HL-60/S4 treated with retinoic acid at 250 ng/mL for 4 days and 3 days (cell line): Measurements from ENCODE around the gene MYADML2.

ENCODE experiments used
- in situ Hi-C: fragments of 300-500 bp; cut with MboI; formaldehyde crosslinking; loops from 2 replicates; pipeline ENCODE4 v1.7.0; 2022; ENCODE audit warnings: low sequenced_read_pairs

MYADML2 gene

GRCh38 chr17:81980122-81980521, 33.1 kb upstream of the MYADML2 start:
- in situ Hi-C loops = no loop called here

- in situ Hi-C loops = no loop called here
Observed at GRCh38 chr17:81978524-81979298, 31.7 kb upstream of the MYADML2 start.

GRCh38 chr17:81977211-81977808, 30.3 kb upstream of the MYADML2 start, which contains the start of gene ASPSCR1:
TSS of gene ASPSCR1 (plus strand) at chr17:81977629. CDS start at chr17:81977647, 18 bp downstream.
- in situ Hi-C loops = no loop called here

DNA sequence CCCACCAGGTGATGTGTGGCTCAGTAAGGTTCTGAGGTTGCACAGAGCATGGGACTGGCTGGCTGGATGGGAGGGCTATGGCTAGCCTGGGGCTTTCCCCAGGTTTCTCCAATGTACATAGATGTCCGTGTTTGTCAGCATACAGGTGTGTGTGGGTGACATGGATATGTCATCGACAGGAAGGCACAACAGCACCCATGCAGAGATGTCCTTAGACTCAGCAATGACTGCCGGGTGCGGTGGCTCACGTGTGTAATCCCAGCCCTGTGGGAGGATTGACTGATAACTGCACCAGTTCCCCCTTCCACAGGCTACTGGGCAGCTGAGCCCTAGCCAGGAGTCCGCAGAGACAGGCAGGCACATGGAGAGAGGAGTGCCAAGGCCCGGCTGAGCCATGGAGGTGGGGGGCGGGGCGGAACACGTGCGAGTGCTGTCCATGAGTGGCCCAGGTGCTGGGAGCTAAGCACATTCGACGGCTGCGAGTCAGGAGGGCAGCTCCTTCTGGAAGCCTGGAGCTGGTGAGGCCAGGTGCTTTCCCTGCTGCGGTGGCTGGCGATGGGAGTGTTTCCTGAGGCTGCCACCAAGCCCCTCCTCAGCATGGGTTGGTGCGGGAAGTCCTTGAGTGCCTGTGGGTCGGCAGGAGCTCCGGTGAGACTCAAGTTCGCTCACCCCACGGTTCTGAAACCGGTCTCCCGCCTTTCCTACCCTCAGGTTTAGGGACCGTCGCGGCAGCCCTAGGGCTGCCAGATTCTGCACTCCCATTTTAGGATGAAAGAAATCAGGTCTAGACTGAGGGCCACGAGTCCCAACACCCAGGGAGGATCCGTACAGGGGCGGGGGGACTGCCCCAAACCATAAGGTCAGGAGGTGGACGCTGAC, 29.5 kb upstream of the MYADML2 start:
- in situ Hi-C loops = no loop called here

GRCh38 chr17:81973432-81973831, 26.4 kb upstream of the MYADML2 start:
- in situ Hi-C loops = no loop called here

DNA sequence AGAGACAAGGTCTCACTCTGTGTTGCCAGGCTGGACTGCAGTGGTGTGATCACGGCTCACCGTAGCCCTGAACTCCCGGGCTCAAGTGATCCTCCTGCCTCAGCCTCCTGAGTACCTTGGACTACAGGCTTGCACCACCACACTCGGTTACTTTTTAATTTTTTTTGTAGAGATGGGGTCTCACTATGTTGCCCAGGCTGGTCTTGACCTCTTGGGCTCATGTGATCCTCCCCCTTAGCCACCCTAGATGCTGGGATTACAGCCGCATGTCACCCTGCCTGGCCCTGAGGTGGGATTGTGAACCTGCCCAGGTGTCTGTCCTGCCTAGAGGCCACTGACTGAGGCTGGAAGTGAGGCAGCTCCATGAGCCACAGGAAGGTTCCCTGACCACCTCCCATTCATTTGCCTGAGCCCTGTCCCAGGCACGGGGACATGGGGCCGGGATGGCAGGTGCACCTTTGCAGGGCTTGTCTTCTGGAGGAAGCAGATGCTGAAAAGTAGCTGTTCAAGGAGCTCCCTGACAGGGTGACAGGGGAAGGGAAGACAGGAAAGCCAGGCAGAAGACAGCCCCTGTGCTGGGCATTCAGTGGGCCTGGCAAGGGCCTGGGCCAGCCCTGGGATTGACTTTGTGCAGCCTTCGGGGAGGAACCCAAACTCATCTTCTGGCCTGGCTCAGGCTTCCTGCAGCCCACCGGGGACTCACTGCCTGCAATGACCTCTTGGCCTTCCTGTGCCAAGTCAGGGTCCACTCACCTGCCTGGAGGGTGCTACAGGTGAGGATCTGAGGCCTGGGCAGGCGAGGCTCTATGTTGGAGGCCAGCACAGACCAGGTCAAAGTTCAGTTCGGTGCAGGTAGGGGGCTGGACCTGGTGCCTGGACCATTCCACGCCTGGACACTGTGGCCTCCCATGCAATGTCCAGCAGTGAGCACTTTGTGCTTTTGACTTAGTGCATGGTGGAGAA, 22.1 kb upstream of the MYADML2 start:
- in situ Hi-C loops = no loop called here

GRCh38 chr17:81968396-81968745, 21.3 kb upstream of the MYADML2 start:
- in situ Hi-C loops = no loop called here

- in situ Hi-C loops = no loop called here
Observed at GRCh38 chr17:81967533-81968395, 20.7 kb upstream of the MYADML2 start.

- in situ Hi-C loops = no loop called here
Observed at GRCh38 chr17:81967244-81967532, 20.2 kb upstream of the MYADML2 start.

DNA sequence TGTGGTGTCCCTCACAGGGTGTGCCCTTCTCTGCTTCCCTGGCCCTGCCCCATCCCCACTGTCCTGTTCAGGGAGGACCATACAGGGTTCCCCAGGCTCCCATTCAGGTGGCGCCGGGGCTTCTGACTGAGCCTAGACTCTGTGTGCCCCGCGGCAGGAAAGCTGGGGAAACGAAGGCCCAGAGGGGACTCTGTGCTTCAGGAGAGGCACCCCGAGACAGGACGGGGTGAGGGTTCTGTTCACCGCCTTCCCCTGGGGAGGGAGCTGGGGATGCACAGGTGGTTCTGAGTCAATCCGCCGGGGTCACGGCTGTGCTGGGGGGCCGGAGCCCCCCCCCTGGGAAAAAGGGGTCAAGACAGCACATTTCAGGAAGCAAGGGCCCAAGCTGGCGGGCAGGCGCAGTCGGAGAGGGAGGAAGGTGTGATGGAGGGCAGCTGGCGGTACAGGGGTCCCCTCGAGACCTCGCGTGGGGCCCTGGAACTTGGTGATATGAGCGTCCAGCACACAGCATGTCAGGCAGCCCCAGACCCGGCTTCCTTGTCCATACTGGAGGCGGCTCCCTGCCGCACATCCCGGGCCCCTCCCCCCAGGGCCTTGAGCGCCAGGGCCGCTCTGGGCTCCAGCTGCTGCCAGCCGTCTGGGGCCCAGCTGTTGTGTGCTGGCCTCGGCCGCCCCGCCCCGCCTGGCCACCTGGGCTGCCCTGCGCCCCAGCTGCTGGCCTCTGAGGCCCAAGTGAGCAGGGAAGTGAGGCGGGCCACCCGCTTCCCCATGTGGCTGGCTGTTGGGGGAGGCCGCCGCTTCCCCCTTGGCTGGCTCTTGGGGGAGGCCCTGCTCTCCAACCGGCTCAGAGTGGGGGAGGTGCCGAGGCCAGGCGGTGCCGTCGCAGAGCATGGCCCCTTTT, 19.6 kb upstream of the MYADML2 start:
- in situ Hi-C loops = no loop called here

DNA sequence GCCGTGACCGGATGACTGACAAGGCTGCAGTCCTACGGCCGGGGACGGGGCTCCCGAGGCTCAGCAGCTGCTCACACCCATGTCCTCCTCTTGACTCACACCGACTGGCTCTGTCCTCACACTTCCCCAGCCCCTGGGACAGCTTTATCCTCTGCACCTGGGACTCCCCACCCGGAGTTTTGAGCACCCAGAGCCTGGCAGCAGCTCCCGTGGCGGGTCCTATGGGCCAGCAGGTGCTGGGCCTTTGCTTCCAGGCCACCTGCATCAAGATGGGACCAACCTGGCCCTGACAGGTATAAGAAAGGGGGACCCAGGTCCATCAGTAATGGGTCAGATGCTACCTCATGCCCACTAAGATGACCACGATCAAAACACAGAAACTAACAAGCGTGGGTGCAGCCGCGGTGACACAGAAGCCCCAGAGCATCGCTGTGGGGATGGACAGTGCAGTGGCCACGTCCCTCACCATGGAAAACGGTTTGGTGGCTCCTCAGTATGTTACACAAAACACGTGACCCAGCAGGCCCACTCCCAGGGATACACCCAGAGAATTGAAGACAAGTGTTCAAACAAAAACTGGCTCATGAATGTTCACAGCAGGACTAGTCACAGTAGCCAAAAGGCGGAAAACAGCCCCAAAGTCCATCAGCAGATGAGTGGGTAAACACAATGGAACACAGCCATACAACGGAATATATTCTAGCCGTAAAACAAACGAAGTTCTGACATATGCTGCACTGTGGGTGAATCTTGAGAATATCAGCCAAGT, 17.2 kb upstream of the MYADML2 start:
- in situ Hi-C loops = no loop called here

- in situ Hi-C loops = no loop called here
Observed at GRCh38 chr17:81962499-81963441, 15.7 kb upstream of the MYADML2 start.

GRCh38 chr17:81961521-81962498, 14.8 kb upstream of the MYADML2 start:
- in situ Hi-C loops = no loop called here

GRCh38 chr17:81961087-81961511, 14.1 kb upstream of the MYADML2 start, which contains the start of gene NOTUM:
TSS of gene NOTUM (minus strand) at chr17:81961187. CDS start at chr17:81960909, 278 bp downstream.
- in situ Hi-C loops = no loop called here

GRCh38 chr17:81960130-81960958, 13.3 kb upstream of the MYADML2 start:
- in situ Hi-C loops = no loop called here
